ENCODE measurements around the gene STRIP2. TPM values are rescaled to one million over a fixed set of nuclear protein-coding genes. Genes with fewer than 3 reads are reported as not detected.

STRIP2 gene
- polyA plus RNA-seq, 1 donor from 2014 or later: 7.4 TPM

- Histone ChIP-seq H3K27ac (ENCODE audit: low read length) (no peak overlapping the region), H2AFZ (ENCODE audit: low read depth, low read length) (no peak overlapping the region), H3K9me3 (ENCODE audit: low read length) (no peaks in the 10 kb centered on the region), H3K9me2 (ENCODE audit: insufficient read depth, low read length) (no peaks in the 10 kb centered on the region), H3K4me3 (ENCODE audit: low read length) (no peak overlapping the region), H3K4me2 (ENCODE audit: low read length) (no peak overlapping the region), H3K36me3 (ENCODE audit: insufficient read depth, low read length) (no peaks in the 10 kb centered on the region), H3K27me3 (ENCODE audit: insufficient read depth, low read depth, low read length) (no peaks in the 10 kb centered on the region), H4K20me1 (ENCODE audit: insufficient read depth) (no peaks in the 10 kb centered on the region), H3F3A (ENCODE audit: insufficient read depth, low read length, poor library complexity, severe bottlenecking) (no peaks in the 10 kb centered on the region), H3K9ac (ENCODE audit: low read length) (no peak overlapping the region), H3K79me2 (replicated peaks; ENCODE audit: insufficient read depth, low read length) (no peaks in the 10 kb centered on the region)
- TF ChIP-seq, protein P1, sequence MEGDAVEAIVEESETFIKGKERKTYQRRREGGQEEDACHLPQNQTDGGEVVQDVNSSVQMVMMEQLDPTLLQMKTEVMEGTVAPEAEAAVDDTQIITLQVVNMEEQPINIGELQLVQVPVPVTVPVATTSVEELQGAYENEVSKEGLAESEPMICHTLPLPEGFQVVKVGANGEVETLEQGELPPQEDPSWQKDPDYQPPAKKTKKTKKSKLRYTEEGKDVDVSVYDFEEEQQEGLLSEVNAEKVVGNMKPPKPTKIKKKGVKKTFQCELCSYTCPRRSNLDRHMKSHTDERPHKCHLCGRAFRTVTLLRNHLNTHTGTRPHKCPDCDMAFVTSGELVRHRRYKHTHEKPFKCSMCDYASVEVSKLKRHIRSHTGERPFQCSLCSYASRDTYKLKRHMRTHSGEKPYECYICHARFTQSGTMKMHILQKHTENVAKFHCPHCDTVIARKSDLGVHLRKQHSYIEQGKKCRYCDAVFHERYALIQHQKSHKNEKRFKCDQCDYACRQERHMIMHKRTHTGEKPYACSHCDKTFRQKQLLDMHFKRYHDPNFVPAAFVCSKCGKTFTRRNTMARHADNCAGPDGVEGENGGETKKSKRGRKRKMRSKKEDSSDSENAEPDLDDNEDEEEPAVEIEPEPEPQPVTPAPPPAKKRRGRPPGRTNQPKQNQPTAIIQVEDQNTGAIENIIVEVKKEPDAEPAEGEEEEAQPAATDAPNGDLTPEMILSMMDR (IDR thresholded peaks at IDR 0.05; ENCODE audit: poor library complexity, severe bottlenecking): no peak
- no peak for TF ChIP-seq EZH2 (IDR thresholded peaks at IDR 0.05; ENCODE audit: borderline replicate concordance, insufficient read depth, low read length, poor library complexity, severe bottlenecking)
- no peak for TF ChIP-seq RAD21 (conservative IDR thresholded peaks at IDR 0.05)
- TF ChIP-seq, protein P2, sequence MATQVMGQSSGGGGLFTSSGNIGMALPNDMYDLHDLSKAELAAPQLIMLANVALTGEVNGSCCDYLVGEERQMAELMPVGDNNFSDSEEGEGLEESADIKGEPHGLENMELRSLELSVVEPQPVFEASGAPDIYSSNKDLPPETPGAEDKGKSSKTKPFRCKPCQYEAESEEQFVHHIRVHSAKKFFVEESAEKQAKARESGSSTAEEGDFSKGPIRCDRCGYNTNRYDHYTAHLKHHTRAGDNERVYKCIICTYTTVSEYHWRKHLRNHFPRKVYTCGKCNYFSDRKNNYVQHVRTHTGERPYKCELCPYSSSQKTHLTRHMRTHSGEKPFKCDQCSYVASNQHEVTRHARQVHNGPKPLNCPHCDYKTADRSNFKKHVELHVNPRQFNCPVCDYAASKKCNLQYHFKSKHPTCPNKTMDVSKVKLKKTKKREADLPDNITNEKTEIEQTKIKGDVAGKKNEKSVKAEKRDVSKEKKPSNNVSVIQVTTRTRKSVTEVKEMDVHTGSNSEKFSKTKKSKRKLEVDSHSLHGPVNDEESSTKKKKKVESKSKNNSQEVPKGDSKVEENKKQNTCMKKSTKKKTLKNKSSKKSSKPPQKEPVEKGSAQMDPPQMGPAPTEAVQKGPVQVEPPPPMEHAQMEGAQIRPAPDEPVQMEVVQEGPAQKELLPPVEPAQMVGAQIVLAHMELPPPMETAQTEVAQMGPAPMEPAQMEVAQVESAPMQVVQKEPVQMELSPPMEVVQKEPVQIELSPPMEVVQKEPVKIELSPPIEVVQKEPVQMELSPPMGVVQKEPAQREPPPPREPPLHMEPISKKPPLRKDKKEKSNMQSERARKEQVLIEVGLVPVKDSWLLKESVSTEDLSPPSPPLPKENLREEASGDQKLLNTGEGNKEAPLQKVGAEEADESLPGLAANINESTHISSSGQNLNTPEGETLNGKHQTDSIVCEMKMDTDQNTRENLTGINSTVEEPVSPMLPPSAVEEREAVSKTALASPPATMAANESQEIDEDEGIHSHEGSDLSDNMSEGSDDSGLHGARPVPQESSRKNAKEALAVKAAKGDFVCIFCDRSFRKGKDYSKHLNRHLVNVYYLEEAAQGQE (IDR thresholded peaks at IDR 0.05; ENCODE audit: borderline replicate concordance): no peak
- TF ChIP-seq SMC3 (conservative IDR thresholded peaks at IDR 0.05; ENCODE audit: poor library complexity): no peak
- no peak for TF ChIP-seq MXI1 (conservative IDR thresholded peaks at IDR 0.05; ENCODE audit: poor library complexity, severe bottlenecking)
- no peak for TF ChIP-seq POLR2AphosphoS5 (IDR thresholded peaks at IDR 0.05)
- TF ChIP-seq TAF1 (IDR thresholded peaks at IDR 0.05; ENCODE audit: low read depth): no peak
- no peak for TF ChIP-seq EP300 (conservative IDR thresholded peaks at IDR 0.05; ENCODE audit: poor library complexity, severe bottlenecking)
Measured at GRCh38 chr7:129465080-129465479, 30.8 kb downstream of the STRIP2 start.

DNA sequence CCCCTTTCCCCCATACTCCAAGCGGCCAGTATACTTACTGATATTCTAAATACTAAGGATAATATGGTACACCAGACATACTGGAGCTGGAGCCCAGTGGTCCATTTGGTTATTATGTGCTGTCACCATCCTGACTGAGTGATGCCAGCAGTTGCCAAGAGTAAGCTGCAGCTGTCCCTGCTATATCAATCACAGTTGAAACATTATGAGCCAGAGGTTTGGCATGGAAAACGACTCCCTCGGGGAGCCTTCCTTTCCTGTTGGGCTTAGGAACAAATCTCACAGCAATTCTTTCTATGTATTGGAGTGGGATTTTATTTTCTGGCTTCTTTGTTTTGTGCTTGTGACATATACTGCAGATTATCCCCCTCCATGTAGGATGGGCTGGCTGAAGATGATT, 32.6 kb downstream of the STRIP2 start:
- no peak overlapping the region for H3K9ac ChIP-seq (ENCODE audit: low read length)
- no peak overlapping the region for H3K4me2 ChIP-seq (ENCODE audit: low read length)
- no peak overlapping the region for H3K4me3 ChIP-seq (ENCODE audit: low read length)
- H3K27ac ChIP-seq (ENCODE audit: low read length): no peak overlapping the region
- no peaks in the 10 kb centered on the region for H4K20me1 ChIP-seq (ENCODE audit: insufficient read depth)
- H3K27me3 ChIP-seq (ENCODE audit: insufficient read depth, low read depth, low read length): no peaks in the 10 kb centered on the region
- H3K36me3 ChIP-seq (ENCODE audit: insufficient read depth, low read length): no peaks in the 10 kb centered on the region
- H3K9me3 ChIP-seq (ENCODE audit: low read length): no peaks in the 10 kb centered on the region
- H2AFZ ChIP-seq (ENCODE audit: low read depth, low read length): no peak overlapping the region
- no peaks in the 10 kb centered on the region for H3K9me2 ChIP-seq (ENCODE audit: insufficient read depth, low read length)
- no peaks in the 10 kb centered on the region for H3F3A ChIP-seq (ENCODE audit: insufficient read depth, low read length, poor library complexity, severe bottlenecking)
- no peaks in the 10 kb centered on the region for H3K79me2 ChIP-seq (replicated peaks; ENCODE audit: insufficient read depth, low read length)
- TF ChIP-seq, protein P1 (IDR thresholded peaks at IDR 0.05; ENCODE audit: poor library complexity, severe bottlenecking): no peak
- TF ChIP-seq, protein P2 (IDR thresholded peaks at IDR 0.05; ENCODE audit: borderline replicate concordance): no peak
- no peak for TF ChIP-seq MXI1 (conservative IDR thresholded peaks at IDR 0.05; ENCODE audit: poor library complexity, severe bottlenecking)
- TF ChIP-seq POLR2AphosphoS5 (IDR thresholded peaks at IDR 0.05): no peak
- TF ChIP-seq TAF1 (IDR thresholded peaks at IDR 0.05; ENCODE audit: low read depth): no peak
- TF ChIP-seq EP300 (conservative IDR thresholded peaks at IDR 0.05; ENCODE audit: poor library complexity, severe bottlenecking): no peak
- TF ChIP-seq EZH2 (IDR thresholded peaks at IDR 0.05; ENCODE audit: borderline replicate concordance, insufficient read depth, low read length, poor library complexity, severe bottlenecking): no peak
- TF ChIP-seq RAD21 (conservative IDR thresholded peaks at IDR 0.05): no peak
- no peak for TF ChIP-seq SMC3 (conservative IDR thresholded peaks at IDR 0.05; ENCODE audit: poor library complexity)

Data from neural cell (in vitro differentiated cells).